Karpas-422 (cell line): ENCODE measurements around the gene TSPAN6. TPM values are rescaled to one million over a fixed set of nuclear protein-coding genes. Genes with fewer than 3 reads are reported as not detected.

ENCODE experiments used
- DNase-seq: peaks from one replicate; pipeline ENCODE4 v3.0.0-alpha.2; 2015
- H2AFZ ChIP-seq: fragments of 200-600 bp; sonication (generic); 2 replicates; pipeline ENCODE4 v1.6.1; 2014; ENCODE audit warnings: antibody characterized with exemption, low read length, mixed read lengths
- H3K27ac ChIP-seq: fragments of 200-600 bp; sonication (generic); 2 replicates; pipeline ENCODE4 v1.5.1; 2014; ENCODE audit warnings: mild to moderate bottlenecking, low read length, moderate library complexity
- H3K27me3 ChIP-seq: fragments of 200-600 bp; sonication (generic); 2 replicates; pipeline ENCODE4 v1.6.1; 2014; ENCODE audit warnings: low read length, mixed read lengths
- H3K36me3 ChIP-seq: fragments of 200-600 bp; sonication (generic); 2 replicates; pipeline ENCODE4 v1.6.1; 2014; ENCODE audit warnings: low read length, mixed read lengths; ENCODE audit not compliant: insufficient read depth
- H3K4me1 ChIP-seq: fragments of 200-600 bp; sonication (generic); 2 replicates; pipeline ENCODE4 v1.6.1; 2014; ENCODE audit warnings: mild to moderate bottlenecking, low read length, mixed read lengths
- H3K4me2 ChIP-seq: fragments of 200-600 bp; sonication (generic); 2 replicates; pipeline ENCODE4 v1.6.1; 2014; ENCODE audit warnings: low read length, low read depth, mild to moderate bottlenecking; ENCODE audit not compliant: poor library complexity, severe bottlenecking
- H3K4me3 ChIP-seq: fragments of 200-600 bp; sonication (generic); 2 replicates; pipeline ENCODE4 v1.5.1; 2014; ENCODE audit warnings: mild to moderate bottlenecking, antibody characterized with exemption, low read length, mixed read lengths
- H3K79me2 ChIP-seq: fragments of 200-600 bp; sonication (generic); 2 replicates; pipeline ENCODE4 v1.6.1; 2014; ENCODE audit warnings: mild to moderate bottlenecking, low read length, mixed read lengths
- H3K9ac ChIP-seq: fragments of 200-600 bp; sonication (generic); 2 replicates; pipeline ENCODE4 v1.6.0; 2014; ENCODE audit warnings: low read length
- H3K9me2 ChIP-seq: fragments of 200-600 bp; sonication (generic), shearing (Covaris generic); replicated peaks from 2 replicates; pipeline ENCODE4 v1.6.0; 2014; ENCODE audit warnings: mild to moderate bottlenecking, low read length, moderate library complexity; ENCODE audit not compliant: insufficient read depth
- H3K9me3 ChIP-seq: fragments of 300-700, 200-600 bp; sonication (generic); 2 replicates; pipeline ENCODE4 v1.6.1; 2014; ENCODE audit warnings: low read length, mixed read lengths
- H4K20me1 ChIP-seq: fragments of 200-600 bp; sonication (generic); 2 replicates; pipeline ENCODE4 v1.6.1; 2014; ENCODE audit warnings: mild to moderate bottlenecking, antibody characterized with exemption, low read length, low read depth; ENCODE audit not compliant: insufficient read depth
- total RNA-seq: library from RNA; depleted of rRNA; stranded (reverse); fragments of >200 nt; shearing (Covaris generic); gene quantifications from 2 replicates; pipeline ENCODE4 v1.2.3, GENCODE V29; 2014; ENCODE audit warnings: low replicate concordance; rRNA removed

Gene TSPAN6
- total RNA-seq, 1 experiment from 2014 or later, result not detected

GRCh38 chrX:100591256-100592051 is 45.2 kb downstream of the TSPAN6 start:
- H2AFZ ChIP-seq, result no peak overlapping the region
- no peaks in the 10 kb centered on the region for H4K20me1 ChIP-seq
- no peaks in the 10 kb centered on the region for H3K36me3 ChIP-seq
- H3K9me2 ChIP-seq, result no peaks in the 10 kb centered on the region
- peaks cover 10% of the 10 kb centered on the region for H3K4me1 ChIP-seq
- H3K4me2 ChIP-seq, result no peak overlapping the region
- DNase-seq, result no peak
- H3K4me3 ChIP-seq, result no peak overlapping the region
- H3K9me3 ChIP-seq, result no peaks in the 10 kb centered on the region
- no peak overlapping the region for H3K9ac ChIP-seq
- no peaks in the 10 kb centered on the region for H3K27me3 ChIP-seq
- no peaks in the 10 kb centered on the region for H3K79me2 ChIP-seq
- no peak overlapping the region for H3K27ac ChIP-seq

GRCh38 chrX:100587861-100588260 is 48.7 kb downstream of the TSPAN6 start:
- Histone ChIP-seq H3K36me3 (no peaks in the 10 kb centered on the region), H3K79me2 (no peaks in the 10 kb centered on the region), H3K27me3 (no peaks in the 10 kb centered on the region), H3K9ac (no peak overlapping the region), H3K27ac (no peak overlapping the region), H4K20me1 (no peaks in the 10 kb centered on the region), H2AFZ (no peak overlapping the region), H3K4me1 (peaks cover 10% of the 10 kb centered on the region), H3K4me3 (no peak overlapping the region), H3K9me3 (no peaks in the 10 kb centered on the region), H3K4me2 (no peak overlapping the region), H3K9me2 (no peaks in the 10 kb centered on the region)
- DNase-seq, result no peak

- Histone ChIP-seq H3K27ac (no peak overlapping the region), H3K4me3 (no peak overlapping the region), H3K9me2 (no peaks in the 10 kb centered on the region), H4K20me1 (no peaks in the 10 kb centered on the region), H2AFZ (no peak overlapping the region), H3K4me1 (peaks cover 10% of the 10 kb centered on the region), H3K9me3 (no peaks in the 10 kb centered on the region), H3K9ac (no peak overlapping the region), H3K36me3 (no peaks in the 10 kb centered on the region), H3K4me2 (no peak overlapping the region), H3K79me2 (no peaks in the 10 kb centered on the region), H3K27me3 (no peaks in the 10 kb centered on the region)
- no peak for DNase-seq
These were observed 49.9 kb downstream of the TSPAN6 start for GRCh38 chrX:100586747-100587146.

- Histone ChIP-seq H3K27ac (no peak within 1 kb of the TSS), H3K4me2 (no peak within 1 kb of the TSS), H3K36me3 (no peaks in the 10 kb centered on the region), H4K20me1 (no peaks in the 10 kb centered on the region), H3K9me3 (no peaks in the 10 kb centered on the region), H3K9ac (no peak within 1 kb of the TSS), H3K4me3 (no peak within 1 kb of the TSS), H3K4me1 (peaks cover 2% of the 10 kb centered on the region), H3K79me2 (no peaks in the 10 kb centered on the region), H3K27me3 (no peaks in the 10 kb centered on the region), H2AFZ (no peak within 1 kb of the TSS), H3K9me2 (no peaks in the 10 kb centered on the region)
- DNase-seq, result no peak
These were observed 52.0 kb downstream of the TSPAN6 start, which contains the start of gene TNMD for GRCh38 chrX:100584611-100585010. TNMD (plus strand) TSS chrX:100584936; CDS start chrX:100585019, 83 bp downstream.

Other genes with a start within 250 kb of the TSPAN6 start
- gene PCDH19, start 226.5 kb downstream of the TSPAN6 start, total RNA-seq, result not detected in 2 replicates
- not detected in 2 replicates for gene TNMD, start 51.9 kb downstream of the TSPAN6 start, total RNA-seq
- gene SRPX2, start 7.4 kb upstream of the TSPAN6 start, total RNA-seq, result not detected in 2 replicates
- 0.30 and 1.2 TPM in 2 replicates for gene SYTL4, start 95.3 kb upstream of the TSPAN6 start, total RNA-seq
- 19.5 and 24.9 TPM in 2 replicates for gene CSTF2, start 183.6 kb upstream of the TSPAN6 start, total RNA-seq
- gene NOX1, start 237.6 kb upstream of the TSPAN6 start, total RNA-seq, result not detected in 2 replicates